Neural cell (in vitro differentiated cells): ENCODE measurements around the gene MMP15. TPM values are rescaled to one million over a fixed set of nuclear protein-coding genes. Genes with fewer than 3 reads are reported as not detected.

Experiments used
- H2AFZ ChIP-seq: fragments of 200-600, 300-800 bp; sonication (generic), shearing (Covaris generic); 2 replicates; pipeline ENCODE4 v1.6.0; 2014; ENCODE audit warnings: low read depth, mild to moderate bottlenecking, antibody characterized with exemption, low read length, moderate library complexity
- H3F3A ChIP-seq: fragments of 200-600 bp; shearing (Covaris generic); 2 replicates; pipeline ENCODE4 v1.6.1; 2016; ENCODE audit warnings: mild to moderate bottlenecking, moderate library complexity, mixed read lengths, antibody characterized with exemption, low read length; ENCODE audit not compliant: insufficient read depth, poor library complexity, severe bottlenecking
- H3K27ac ChIP-seq: fragments of 200-600, 300-800 bp; sonication (generic), shearing (Covaris generic); 2 replicates; pipeline ENCODE4 v1.5.1; 2014; ENCODE audit warnings: mild to moderate bottlenecking, low read length, moderate library complexity
- H3K27me3 ChIP-seq: fragments of 300-800, 200-600 bp; sonication (generic), shearing (Covaris generic); 2 replicates; pipeline ENCODE4 v1.6.0; 2014; ENCODE audit warnings: mild to moderate bottlenecking, low read depth, low read length, moderate library complexity; ENCODE audit not compliant: insufficient read depth
- H3K36me3 ChIP-seq: fragments of 300-800, 200-600 bp; sonication (generic), shearing (Covaris generic); 2 replicates; pipeline ENCODE4 v1.5.1; 2014; ENCODE audit warnings: mild to moderate bottlenecking, antibody characterized with exemption, low read length, moderate library complexity; ENCODE audit not compliant: insufficient read depth
- H3K4me2 ChIP-seq: fragments of 300-800, 200-600 bp; sonication (generic), shearing (Covaris generic); 2 replicates; pipeline ENCODE4 v1.6.0; 2014; ENCODE audit warnings: mild to moderate bottlenecking, low read length
- H3K4me3 ChIP-seq: fragments of 300-800, 200-600 bp; sonication (generic), shearing (Covaris generic); 2 replicates; pipeline ENCODE4 v1.5.1; 2014; ENCODE audit warnings: mild to moderate bottlenecking, low read length, moderate library complexity
- H3K79me2 ChIP-seq: fragments of 200-600 bp; shearing (Covaris generic); replicated peaks from 2 replicates; pipeline ENCODE4 v1.6.0; 2014; ENCODE audit warnings: mild to moderate bottlenecking, low read length, moderate library complexity; ENCODE audit not compliant: insufficient read depth
- H3K9ac ChIP-seq: fragments of 300-800, 200-600 bp; sonication (generic), shearing (Covaris generic); 2 replicates; pipeline ENCODE4 v1.6.1; 2016; ENCODE audit warnings: mild to moderate bottlenecking, low read length, mixed read lengths
- H3K9me2 ChIP-seq: fragments of 200-600 bp; shearing (Covaris generic); 2 replicates; pipeline ENCODE4 v1.6.1; 2016; ENCODE audit warnings: mild to moderate bottlenecking, low read length, mixed read lengths; ENCODE audit not compliant: insufficient read depth
- H3K9me3 ChIP-seq: fragments of 200-600, 300-800 bp; sonication (generic), shearing (Covaris generic); 2 replicates; pipeline ENCODE4 v1.6.1; 2016; ENCODE audit warnings: mild to moderate bottlenecking, mixed run types, low read length, moderate library complexity, mixed read lengths
- H4K20me1 ChIP-seq: fragments of 200-600 bp; shearing (Covaris generic); 2 replicates; pipeline ENCODE4 v1.6.1; 2016; ENCODE audit warnings: mild to moderate bottlenecking, mixed run types; ENCODE audit not compliant: insufficient read depth
- EP300 ChIP-seq: fragments of 450-650 bp; conservative IDR thresholded peaks from 2 replicates; pipeline ENCODE4 v1.6.1; 2014; ENCODE audit warnings: antibody characterized with exemption, mild to moderate bottlenecking, moderate library complexity; ENCODE audit not compliant: poor library complexity, severe bottlenecking
- EZH2 ChIP-seq: fragments of 200-600, 300-800 bp; shearing (Covaris generic), sonication (generic); IDR thresholded peaks from 2 replicates; pipeline ENCODE4 v1.6.1; 2014; ENCODE audit warnings: antibody characterized with exemption, low read length, borderline replicate concordance, mild to moderate bottlenecking; ENCODE audit not compliant: insufficient read depth, poor library complexity, severe bottlenecking
- MXI1 ChIP-seq: fragments of 450-650 bp; conservative IDR thresholded peaks from 2 replicates; pipeline ENCODE4 v1.6.1; 2014; ENCODE audit warnings: antibody characterized with exemption, mild to moderate bottlenecking; ENCODE audit not compliant: poor library complexity, severe bottlenecking
- POLR2AphosphoS5 ChIP-seq: IDR thresholded peaks from 2 replicates; pipeline ENCODE4 v1.6.1; 2012
- RAD21 ChIP-seq: fragments of 450-650 bp; conservative IDR thresholded peaks from 2 replicates; pipeline ENCODE4 v1.6.1; 2014; ENCODE audit warnings: antibody characterized with exemption, mild to moderate bottlenecking, moderate library complexity
- SMC3 ChIP-seq: fragments of 450-650 bp; conservative IDR thresholded peaks from 2 replicates; pipeline ENCODE4 v1.6.1; 2014; ENCODE audit warnings: antibody characterized with exemption, mild to moderate bottlenecking, moderate library complexity; ENCODE audit not compliant: poor library complexity
- TAF1 ChIP-seq: IDR thresholded peaks from 2 replicates; pipeline ENCODE4 v1.6.1; 2012; ENCODE audit warnings: low read depth
- polyA plus RNA-seq: library from polyadenylated mRNA; depleted of rRNA; stranded (reverse); fragments of >200 nt; gene quantifications from 2 replicates; pipeline ENCODE4 v1.2.3, GENCODE V29; 2014
- TF ChIP-seq, protein P1 (sequence below): fragments of 450-650 bp; IDR thresholded peaks from 2 replicates; pipeline ENCODE4 v1.5.1; 2014; ENCODE audit warnings: antibody characterized with exemption, mild to moderate bottlenecking, moderate library complexity; ENCODE audit not compliant: poor library complexity, severe bottlenecking
- TF ChIP-seq, protein P2 (sequence below): IDR thresholded peaks from 2 replicates; pipeline ENCODE4 v1.6.1; 2012; ENCODE audit warnings: borderline replicate concordance

MMP15 gene
- polyA plus RNA-seq, 1 donor from 2014 or later = 18.5 TPM

DNA sequence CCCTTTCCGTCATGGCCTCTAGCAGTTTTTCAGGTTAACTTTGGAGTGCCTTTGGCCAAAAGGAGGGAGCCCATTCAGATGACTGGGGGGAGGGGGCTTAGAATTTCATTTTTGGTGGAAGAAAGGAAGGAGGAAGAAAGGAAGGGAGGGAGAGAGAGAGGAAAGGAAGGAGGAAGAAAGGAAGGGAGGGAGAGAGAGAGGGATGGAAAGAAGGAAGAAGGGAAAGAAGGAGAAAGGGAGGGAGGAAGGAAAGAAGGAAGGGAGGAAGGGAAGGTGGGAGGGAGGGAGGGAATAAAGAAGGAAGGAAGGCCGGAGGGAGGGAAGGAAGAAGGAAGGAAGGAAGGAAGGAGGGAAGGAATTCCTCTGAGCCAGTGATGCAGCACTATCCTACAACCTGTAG lies 25.7 kb downstream of the MMP15 start:
- H3K4me2 ChIP-seq = no peak overlapping the region
- H2AFZ ChIP-seq = no peak overlapping the region
- H3K9me3 ChIP-seq = no peaks in the 10 kb centered on the region
- H4K20me1 ChIP-seq = no peaks in the 10 kb centered on the region
- no peaks in the 10 kb centered on the region for H3K9me2 ChIP-seq
- H3K4me3 ChIP-seq = no peak overlapping the region
- TF ChIP-seq, protein P1, sequence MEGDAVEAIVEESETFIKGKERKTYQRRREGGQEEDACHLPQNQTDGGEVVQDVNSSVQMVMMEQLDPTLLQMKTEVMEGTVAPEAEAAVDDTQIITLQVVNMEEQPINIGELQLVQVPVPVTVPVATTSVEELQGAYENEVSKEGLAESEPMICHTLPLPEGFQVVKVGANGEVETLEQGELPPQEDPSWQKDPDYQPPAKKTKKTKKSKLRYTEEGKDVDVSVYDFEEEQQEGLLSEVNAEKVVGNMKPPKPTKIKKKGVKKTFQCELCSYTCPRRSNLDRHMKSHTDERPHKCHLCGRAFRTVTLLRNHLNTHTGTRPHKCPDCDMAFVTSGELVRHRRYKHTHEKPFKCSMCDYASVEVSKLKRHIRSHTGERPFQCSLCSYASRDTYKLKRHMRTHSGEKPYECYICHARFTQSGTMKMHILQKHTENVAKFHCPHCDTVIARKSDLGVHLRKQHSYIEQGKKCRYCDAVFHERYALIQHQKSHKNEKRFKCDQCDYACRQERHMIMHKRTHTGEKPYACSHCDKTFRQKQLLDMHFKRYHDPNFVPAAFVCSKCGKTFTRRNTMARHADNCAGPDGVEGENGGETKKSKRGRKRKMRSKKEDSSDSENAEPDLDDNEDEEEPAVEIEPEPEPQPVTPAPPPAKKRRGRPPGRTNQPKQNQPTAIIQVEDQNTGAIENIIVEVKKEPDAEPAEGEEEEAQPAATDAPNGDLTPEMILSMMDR = no peak
- TF ChIP-seq EP300 (no peak), MXI1 (no peak), POLR2AphosphoS5 (no peak), RAD21 (no peak), TAF1 (no peak), SMC3 (no peak), EZH2 (no peak)
- TF ChIP-seq, protein P2, sequence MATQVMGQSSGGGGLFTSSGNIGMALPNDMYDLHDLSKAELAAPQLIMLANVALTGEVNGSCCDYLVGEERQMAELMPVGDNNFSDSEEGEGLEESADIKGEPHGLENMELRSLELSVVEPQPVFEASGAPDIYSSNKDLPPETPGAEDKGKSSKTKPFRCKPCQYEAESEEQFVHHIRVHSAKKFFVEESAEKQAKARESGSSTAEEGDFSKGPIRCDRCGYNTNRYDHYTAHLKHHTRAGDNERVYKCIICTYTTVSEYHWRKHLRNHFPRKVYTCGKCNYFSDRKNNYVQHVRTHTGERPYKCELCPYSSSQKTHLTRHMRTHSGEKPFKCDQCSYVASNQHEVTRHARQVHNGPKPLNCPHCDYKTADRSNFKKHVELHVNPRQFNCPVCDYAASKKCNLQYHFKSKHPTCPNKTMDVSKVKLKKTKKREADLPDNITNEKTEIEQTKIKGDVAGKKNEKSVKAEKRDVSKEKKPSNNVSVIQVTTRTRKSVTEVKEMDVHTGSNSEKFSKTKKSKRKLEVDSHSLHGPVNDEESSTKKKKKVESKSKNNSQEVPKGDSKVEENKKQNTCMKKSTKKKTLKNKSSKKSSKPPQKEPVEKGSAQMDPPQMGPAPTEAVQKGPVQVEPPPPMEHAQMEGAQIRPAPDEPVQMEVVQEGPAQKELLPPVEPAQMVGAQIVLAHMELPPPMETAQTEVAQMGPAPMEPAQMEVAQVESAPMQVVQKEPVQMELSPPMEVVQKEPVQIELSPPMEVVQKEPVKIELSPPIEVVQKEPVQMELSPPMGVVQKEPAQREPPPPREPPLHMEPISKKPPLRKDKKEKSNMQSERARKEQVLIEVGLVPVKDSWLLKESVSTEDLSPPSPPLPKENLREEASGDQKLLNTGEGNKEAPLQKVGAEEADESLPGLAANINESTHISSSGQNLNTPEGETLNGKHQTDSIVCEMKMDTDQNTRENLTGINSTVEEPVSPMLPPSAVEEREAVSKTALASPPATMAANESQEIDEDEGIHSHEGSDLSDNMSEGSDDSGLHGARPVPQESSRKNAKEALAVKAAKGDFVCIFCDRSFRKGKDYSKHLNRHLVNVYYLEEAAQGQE = no peak
- H3K27me3 ChIP-seq = no peaks in the 10 kb centered on the region
- H3F3A ChIP-seq = no peaks in the 10 kb centered on the region
- H3K79me2 ChIP-seq = no peaks in the 10 kb centered on the region
- H3K27ac ChIP-seq = no peak overlapping the region
- no peak overlapping the region for H3K9ac ChIP-seq
- no peaks in the 10 kb centered on the region for H3K36me3 ChIP-seq

DNA sequence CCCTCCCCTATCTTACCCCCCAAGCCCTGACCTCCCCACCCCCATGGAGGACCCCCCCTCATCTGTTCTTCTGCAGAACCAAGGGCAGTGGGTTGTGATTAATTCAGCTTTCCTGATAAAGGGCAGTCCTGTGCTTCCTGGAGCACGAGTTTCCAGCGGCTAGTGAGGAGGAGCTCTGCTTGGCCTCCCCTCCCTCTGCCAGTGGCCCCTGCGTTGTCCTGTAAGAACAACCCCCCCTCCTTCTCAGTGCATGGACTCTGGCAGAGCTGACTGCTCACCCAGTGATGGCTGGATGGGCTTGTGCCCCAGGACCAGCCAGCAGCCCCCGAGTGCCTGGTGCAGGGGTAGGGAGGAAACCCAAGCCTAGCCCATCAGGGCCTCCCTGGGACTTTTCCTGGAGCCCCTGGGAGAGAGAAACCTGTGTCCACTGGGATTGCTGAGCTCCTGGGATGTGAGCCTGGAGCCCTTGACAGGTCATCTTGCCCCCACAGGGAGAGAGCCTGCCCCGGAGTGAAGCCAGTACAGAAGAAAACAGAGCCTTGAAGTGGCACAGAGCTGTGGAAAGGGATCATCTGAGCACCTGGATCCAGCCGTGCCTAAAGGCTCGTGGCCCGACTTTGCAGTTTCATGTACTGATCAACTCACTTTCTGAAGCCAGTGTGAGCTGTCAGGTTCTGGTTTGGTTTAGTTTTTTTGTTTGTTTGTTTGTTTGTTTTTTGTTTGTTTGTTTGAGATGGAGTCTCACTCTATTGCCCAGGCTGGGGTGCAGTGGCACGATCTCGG lies 26.5 kb downstream of the MMP15 start:
- Histone ChIP-seq H3K9me2 (no peaks in the 10 kb centered on the region), H3K79me2 (no peaks in the 10 kb centered on the region), H3K27ac (no peak overlapping the region), H2AFZ (no peak overlapping the region), H3K9ac (no peak overlapping the region), H3K36me3 (no peaks in the 10 kb centered on the region), H3K9me3 (no peaks in the 10 kb centered on the region), H3K27me3 (no peaks in the 10 kb centered on the region), H4K20me1 (no peaks in the 10 kb centered on the region), H3F3A (no peaks in the 10 kb centered on the region), H3K4me3 (no peak overlapping the region), H3K4me2 (no peak overlapping the region)
- TF ChIP-seq EP300 = no peak
- no peak for TF ChIP-seq SMC3
- no peak for TF ChIP-seq POLR2AphosphoS5
- TF ChIP-seq, protein P2 = no peak
- TF ChIP-seq, protein P1 = no peak
- TF ChIP-seq MXI1 = no peak
